GM15510 (cell line): ENCODE data around the gene NADSYN1.

Source experiments
- POLR2A ChIP-seq: IDR thresholded peaks from 3 replicates; pipeline ENCODE4 v1.6.1; 2011; ENCODE audit warnings: borderline replicate concordance; ENCODE audit not compliant: insufficient read length; ENCODE audit errors: extremely low read depth

Gene NADSYN1

DNA sequence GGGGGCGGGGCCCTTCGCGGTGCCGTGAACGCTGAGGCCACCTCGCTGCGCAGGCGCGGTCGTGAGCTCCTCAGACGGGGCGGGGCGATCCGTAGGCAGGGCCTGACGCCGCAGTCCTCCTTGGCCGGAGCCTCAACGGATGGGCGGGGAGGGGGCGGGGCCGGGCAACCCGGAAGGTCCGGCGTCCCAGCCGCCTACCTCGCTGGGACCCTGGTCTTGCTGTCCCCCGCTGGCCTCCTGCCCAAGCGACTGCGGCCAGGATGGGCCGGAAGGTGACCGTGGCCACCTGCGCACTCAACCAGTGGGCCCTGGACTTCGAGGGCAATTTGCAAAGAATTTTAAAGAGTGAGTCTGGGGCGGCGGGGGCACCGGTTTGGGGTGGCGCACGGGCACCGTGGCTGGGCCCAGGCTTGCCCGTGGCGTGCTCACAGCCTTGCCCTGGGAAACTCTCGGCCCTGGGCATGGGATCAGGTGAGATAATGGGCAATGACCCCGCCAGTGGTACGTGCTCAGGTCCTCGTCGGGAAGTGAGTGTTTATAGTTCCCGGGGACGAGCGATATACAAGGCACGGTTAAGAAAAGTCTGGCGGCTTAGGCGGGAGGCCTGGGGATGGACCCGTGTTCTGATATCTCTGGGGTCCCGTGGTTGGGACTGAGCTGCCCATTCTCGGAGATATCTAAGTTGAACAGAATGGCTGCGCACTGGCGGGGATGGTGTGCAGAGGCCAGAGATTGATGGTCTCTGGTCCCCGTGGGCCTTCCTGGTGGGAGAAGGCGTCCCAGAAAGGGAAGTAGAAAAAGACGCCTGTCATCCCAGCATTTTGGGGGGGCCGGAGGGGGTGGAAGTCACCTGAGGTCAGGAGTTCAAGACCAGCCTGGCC, at the start of gene NADSYN1:
TSS of gene NADSYN1 (plus strand) at position 167 of the 881 bp plus-strand sequence. CDS start at position 261, 94 bp downstream.
- TF ChIP-seq POLR2A: peak; percentile 84

DNA sequence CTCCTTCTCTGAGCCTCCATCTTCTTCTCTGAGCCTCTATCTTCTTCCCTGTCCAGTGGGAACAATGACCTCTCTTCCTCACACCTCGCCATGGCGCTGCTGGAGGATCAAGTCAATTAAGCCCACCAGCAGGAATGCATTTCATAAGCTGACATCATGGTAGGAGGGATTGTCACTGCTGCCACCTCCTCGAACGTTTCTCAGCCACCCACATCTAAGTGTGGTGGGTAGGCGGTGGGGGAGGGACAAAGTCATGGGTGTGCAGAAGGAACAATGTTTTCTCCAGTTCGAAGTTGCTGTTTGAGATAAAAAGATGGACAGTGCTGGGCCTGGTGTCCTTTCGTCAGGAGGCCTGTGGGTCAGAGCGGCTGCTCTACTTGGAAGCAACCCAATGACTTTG, 48.8 kb upstream of the NADSYN1 start:
- no peak for TF ChIP-seq POLR2A

- TF ChIP-seq POLR2A: no peak
These were observed 46.3 kb upstream of the NADSYN1 start for GRCh38 chr11:71406681-71407080.

GRCh38 chr11:71407356-71407755, 45.6 kb upstream of the NADSYN1 start:
- no peak for TF ChIP-seq POLR2A

- no peak for TF ChIP-seq POLR2A
These were observed 44.2 kb upstream of the NADSYN1 start for GRCh38 chr11:71408826-71409225.

DNA sequence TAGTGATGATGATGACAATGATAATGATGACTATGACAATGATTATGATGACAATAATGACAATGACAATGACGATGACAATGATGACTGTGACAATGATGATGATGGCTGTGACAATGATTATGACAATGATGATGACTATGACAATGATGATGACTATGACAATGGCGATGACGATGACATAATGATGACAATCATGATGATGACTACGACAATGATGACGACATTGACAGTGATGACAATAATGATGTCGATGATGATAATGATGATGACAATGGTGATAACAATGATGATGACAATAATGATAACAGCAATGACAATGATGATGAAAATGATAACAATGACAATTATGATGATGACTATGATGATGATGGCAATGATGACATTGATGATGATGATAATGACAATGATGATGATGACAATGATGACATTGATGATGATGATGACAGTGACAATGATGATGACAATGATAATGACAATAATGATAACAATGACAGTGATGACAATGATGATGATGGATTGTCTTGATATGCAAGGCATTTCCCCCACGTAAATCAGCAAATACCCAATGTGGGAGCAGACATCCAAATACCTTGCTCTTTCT, 42.5 kb upstream of the NADSYN1 start:
- TF ChIP-seq POLR2A: no peak

- no peak for TF ChIP-seq POLR2A
These were observed 38.4 kb upstream of the NADSYN1 start for GRCh38 chr11:71414645-71415044.

DNA sequence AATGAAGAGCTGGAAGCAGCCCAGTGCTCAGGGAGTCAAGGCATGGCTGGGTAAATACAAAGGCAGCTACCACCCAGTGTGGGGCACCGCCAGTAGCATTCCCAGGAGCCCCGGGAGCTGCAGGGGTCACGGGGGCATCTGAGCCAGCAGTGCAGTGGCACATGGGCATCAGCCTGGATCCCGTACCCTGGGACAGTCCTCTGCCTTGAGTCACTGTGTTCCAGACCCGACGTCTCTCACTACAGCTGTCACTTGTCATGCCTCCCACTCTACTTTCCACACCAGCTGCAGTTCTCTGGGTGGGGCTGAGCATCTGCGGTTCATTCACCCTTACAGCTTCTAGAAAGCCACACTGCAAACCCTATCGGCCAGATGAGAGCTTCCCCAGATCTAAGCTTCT, 34.4 kb upstream of the NADSYN1 start:
- TF ChIP-seq POLR2A: no peak

DNA sequence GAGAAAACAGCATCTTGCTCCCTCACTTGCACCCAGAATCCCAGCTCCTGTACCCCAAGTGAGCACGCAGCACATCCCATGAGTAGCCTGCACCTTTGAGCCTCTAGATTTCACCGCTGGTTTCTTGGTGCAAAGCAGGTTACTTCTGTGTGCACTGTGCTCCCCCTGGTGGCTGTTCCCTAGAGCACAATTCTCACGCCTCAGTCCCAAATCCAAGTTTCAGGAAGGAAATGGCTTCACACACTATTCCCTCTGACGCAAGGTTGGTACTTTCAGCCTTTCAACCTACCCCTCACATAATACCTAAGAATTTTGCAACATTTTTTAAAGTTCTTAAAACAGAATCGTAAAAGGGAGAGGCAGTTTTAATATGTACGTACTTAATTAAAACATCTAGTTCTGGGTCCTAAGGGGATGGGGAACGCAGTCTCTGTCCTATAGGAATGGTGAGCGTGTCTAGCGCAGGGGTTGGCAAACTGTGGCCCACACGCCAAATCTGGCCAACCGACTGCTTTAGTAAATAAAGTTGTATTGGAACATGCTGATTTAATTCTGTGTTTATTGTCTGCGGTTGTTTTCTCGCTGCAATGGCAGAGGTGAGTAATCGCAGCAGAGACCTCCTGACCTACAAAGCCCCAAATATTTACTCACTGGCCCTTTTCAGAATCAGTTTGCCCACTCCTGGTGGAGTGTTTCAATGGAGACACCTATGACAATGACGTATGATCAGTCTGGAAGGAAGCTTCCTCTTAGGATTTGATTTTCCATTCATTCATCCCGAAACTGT, 32.4 kb upstream of the NADSYN1 start:
- TF ChIP-seq POLR2A: no peak

GRCh38 chr11:71421392-71421950, 31.5 kb upstream of the NADSYN1 start:
- TF ChIP-seq POLR2A: no peak

DNA sequence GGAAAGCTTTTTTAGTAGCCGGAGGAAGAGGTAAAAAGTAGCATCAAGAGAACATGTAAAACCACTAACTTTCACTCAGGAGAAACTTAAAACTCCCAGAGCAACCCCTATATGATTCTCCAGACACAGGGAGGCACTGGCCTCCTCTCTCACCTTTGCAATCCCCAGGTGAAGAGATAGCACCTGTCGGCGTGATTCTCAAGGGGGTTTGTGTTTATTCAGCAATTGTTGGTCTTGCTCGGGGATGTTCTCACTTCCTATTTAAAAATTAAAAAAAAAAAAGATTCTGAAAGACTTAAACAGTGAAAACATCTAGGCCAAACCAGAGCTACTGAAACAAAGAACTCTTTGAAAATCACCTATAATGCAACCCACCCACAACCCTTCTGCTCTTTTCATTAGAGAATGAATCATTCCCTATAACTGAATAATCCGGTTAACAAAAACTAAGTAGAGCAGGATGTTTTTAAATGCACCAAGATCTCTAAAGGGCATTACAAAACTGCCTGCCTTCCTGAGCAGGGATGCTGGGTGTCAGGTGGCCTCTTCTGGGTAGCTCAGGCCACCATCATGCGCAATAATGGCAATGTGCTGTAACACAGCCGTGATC, 29.7 kb upstream of the NADSYN1 start:
- no peak for TF ChIP-seq POLR2A

GRCh38 chr11:71425409-71425808, 27.6 kb upstream of the NADSYN1 start:
- no peak for TF ChIP-seq POLR2A

- TF ChIP-seq POLR2A: no peak
These were observed 27.1 kb upstream of the NADSYN1 start for GRCh38 chr11:71425860-71426259.

GRCh38 chr11:71426413-71426812, 26.6 kb upstream of the NADSYN1 start:
- no peak for TF ChIP-seq POLR2A

DNA sequence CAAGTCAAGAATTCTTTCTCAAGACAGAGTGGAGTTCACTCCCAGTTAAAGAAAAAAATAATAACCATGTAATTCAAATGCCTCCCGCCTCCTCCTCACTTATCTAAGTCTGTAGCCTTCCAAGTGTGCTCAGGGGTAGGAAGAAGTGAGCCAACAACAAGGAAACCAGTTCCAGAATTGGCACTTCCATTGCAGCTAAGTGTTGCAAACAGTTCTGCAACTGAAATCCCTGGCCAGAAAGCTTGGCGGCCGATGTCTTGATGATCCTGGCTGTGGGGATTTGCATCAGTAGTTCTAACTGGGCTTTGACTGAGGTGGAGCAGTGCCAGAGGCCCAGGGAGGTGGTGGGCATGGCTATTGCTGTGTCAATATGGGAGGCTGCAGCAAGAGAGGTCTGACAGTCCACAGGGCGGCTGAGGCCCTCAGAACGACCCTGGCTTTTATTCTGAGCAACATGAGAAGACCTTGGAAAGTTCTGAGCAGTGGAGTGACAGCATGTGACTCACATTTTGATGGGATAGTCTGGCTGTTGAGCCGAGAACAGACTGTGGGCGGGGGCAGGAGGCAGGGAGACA, 24.1 kb upstream of the NADSYN1 start:
- no peak for TF ChIP-seq POLR2A

GRCh38 chr11:71429701-71430100, 23.3 kb upstream of the NADSYN1 start:
- TF ChIP-seq POLR2A: no peak
